Psoas muscle (tissue), 8 donors: ENCODE results near the gene SLC22A23. TPM values are rescaled to one million over a fixed set of nuclear protein-coding genes. Genes with fewer than 3 reads are reported as not detected.
A peak's percentile ranks its signal among the peaks of the same experiment; 100 is the strongest.

Experiments used
- ATAC-seq, 4 donors: fragments of 200-7000 bp; cut with Tn5 transposase; one replicate each; pipeline ENCODE4 v1.9.1; 2020; ENCODE audit warnings: moderate library complexity in 3 of 4, mild to moderate bottlenecking in 2 of 4
- DNase-seq, 2 donors: peaks; one replicate each; pipeline ENCODE4 v3.0.0-alpha.2; 2020
- H3K27ac ChIP-seq: fragments of 200-600 bp; one replicate; pipeline ENCODE4 v1.8.0; 2022
- H3K27me3 ChIP-seq, 3 donors: fragments of 200-600 bp in 1 of 3; one replicate each; pipeline versions ENCODE4 v1.6.1 to v1.8.0; 2013 to 2022; ENCODE audit warnings: low read length in 2 of 3, mild to moderate bottlenecking in 2 of 3, moderate library complexity in 1 of 3; ENCODE audit not compliant: insufficient read depth in 3 of 3
- H3K36me3 ChIP-seq, 2 donors: fragments of 200-600 bp in 1 of 2; one replicate each; pipeline versions ENCODE4 v1.6.1 to v1.8.0; 2013 to 2022; ENCODE audit warnings: low read depth in 1 of 2, mild to moderate bottlenecking in 1 of 2, moderate library complexity in 1 of 2; ENCODE audit not compliant: insufficient read depth in 1 of 2
- H3K4me1 ChIP-seq: fragments of 200-600 bp; one replicate; pipeline ENCODE4 v1.8.0; 2022
- H3K4me3 ChIP-seq: fragments of 200-600 bp; one replicate; pipeline ENCODE4 v1.8.0; 2022; ENCODE audit warnings: mild to moderate bottlenecking
- H3K9me3 ChIP-seq: fragments of 200-600 bp; one replicate; pipeline ENCODE4 v1.8.0; 2022
- WGBS, 3 donors: extraction: QIAGEN DNeasy Blood & Tissue Kit; methylation state at CpG; one replicate each; pipeline versions ENCODE4 v1.1.6 to v1.1.7; 2013; 5-methylcytosine and 5-hydroxymethylcytosine counted together
- intact Hi-C, 2 donors: fragments of 100-400 bp; cut with DNase I; formaldehyde crosslinking; loops; one replicate each; pipeline versions ENCODE4 v1.11.0 to v1.14.2; 2022
- polyA plus RNA-seq, 3 donors: library from polyadenylated mRNA; stranded (reverse); fragments of 200-250 nt; gene quantifications; one replicate each; pipeline ENCODE4 v1.2.3, GENCODE V29; 2013
- total RNA-seq, 4 donors: library from RNA; stranded (reverse); fragmentation: NEBNext Ultra II Directional in 2 of 4; extraction: Animal tissue kit (Norgen Biotek cat#: 25700) in 2 of 4; gene quantifications; one replicate each; pipeline versions ENCODE4 v1.2.1 to v1.2.4, GENCODE V29; 2021 to 2023
- TF ChIP-seq, protein P1 (sequence below): fragments of 200-600 bp; IDR thresholded peaks from one replicate; pipeline ENCODE4 v1.8.0; 2022; ENCODE audit warnings: antibody characterized with exemption
- donor health status: healthy with polysubstance abuse.
- donor health status: DM: no; HTN: no; CAD: no; lungs with moderate emphysema.
- donor health status: Bipolar disorder and iron deficiency.
- donor health status: healthy.
- donor health status: DM: yes; HTN: yes; CAD: no.
- donor health status: DM: no; HTN: no; CAD: no.
- donor health status: DM: no; HTN: no; CAD: no.
- donor health status: DM: yes; HTN: yes; CAD: no.

The SLC22A23 gene
- total and polyA plus RNA-seq, 7 donors: 4.6 to 13.7 (median 8.7) TPM

GRCh38 chr6:3233321-3233720 lies 223.5 kb downstream of the SLC22A23 start:
- Histone ChIP-seq H3K4me1 (peaks cover 18% of the 10 kb centered on the region), H3K27ac (no peak overlapping the region), H3K4me3 (no peak overlapping the region), H3K9me3 (no peaks in the 10 kb centered on the region), H3K36me3 (no peaks in the 10 kb centered on the region), H3K27me3 (peaks cover 0 to 98% (median 16%) of the 10 kb centered on the region in 3 donors)
- intact Hi-C loops: no loop called here
- WGBS, 3 donors: 81 to 94% (median 86%) methylated on average over 3 of the region's 3 CpGs
- DNase-seq (no peak), ATAC-seq (no peak)
- TF ChIP-seq, protein P1, sequence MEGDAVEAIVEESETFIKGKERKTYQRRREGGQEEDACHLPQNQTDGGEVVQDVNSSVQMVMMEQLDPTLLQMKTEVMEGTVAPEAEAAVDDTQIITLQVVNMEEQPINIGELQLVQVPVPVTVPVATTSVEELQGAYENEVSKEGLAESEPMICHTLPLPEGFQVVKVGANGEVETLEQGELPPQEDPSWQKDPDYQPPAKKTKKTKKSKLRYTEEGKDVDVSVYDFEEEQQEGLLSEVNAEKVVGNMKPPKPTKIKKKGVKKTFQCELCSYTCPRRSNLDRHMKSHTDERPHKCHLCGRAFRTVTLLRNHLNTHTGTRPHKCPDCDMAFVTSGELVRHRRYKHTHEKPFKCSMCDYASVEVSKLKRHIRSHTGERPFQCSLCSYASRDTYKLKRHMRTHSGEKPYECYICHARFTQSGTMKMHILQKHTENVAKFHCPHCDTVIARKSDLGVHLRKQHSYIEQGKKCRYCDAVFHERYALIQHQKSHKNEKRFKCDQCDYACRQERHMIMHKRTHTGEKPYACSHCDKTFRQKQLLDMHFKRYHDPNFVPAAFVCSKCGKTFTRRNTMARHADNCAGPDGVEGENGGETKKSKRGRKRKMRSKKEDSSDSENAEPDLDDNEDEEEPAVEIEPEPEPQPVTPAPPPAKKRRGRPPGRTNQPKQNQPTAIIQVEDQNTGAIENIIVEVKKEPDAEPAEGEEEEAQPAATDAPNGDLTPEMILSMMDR: no peak

DNA sequence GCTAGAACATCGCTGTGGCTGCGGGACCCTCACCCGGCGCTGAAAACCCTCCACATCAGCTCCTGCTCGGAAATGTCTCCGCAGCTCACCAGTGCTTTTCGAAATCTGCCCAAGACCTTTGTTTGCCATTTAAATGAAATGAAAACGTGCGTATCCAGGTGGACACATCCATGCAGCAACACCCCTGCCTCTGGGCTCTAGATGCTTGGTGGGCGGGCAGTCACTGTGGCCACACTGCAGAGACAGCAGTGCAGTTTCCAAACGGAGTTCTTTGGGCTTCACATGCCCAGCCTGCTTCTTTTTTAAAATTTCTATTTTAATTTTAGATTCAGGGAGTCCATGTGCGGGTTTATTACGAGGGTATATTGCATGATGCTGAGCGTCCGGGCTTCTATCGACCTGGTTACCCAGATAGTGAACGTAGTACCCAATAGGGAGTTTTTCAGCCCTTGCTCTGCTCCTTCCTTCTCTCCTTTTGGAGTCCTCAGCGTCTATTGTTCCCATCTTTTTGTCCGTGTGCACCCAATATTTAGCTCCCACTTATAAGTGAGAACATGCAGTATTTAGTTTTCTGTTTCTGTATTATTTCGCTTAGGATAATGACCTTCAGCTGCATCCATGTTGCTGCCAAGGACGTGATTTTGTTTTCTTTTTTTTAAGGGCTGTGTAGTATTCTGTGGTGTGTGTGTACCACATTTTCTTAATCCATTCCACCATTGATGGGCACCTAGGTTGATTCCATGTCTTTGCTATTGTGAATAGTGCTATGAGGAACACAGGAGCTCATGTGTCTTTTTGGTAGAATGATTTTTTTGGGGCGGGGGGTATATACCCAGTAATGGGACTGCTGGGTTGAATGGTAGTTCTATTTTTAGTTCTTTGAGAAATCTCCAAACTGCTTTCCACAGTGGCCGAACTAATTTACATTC lies 224.6 kb downstream of the SLC22A23 start:
- H3K4me1 ChIP-seq: peaks cover 27% of the 10 kb centered on the region
- H3K4me3 ChIP-seq: peak overlapping the region; percentile 63
- intact Hi-C loops: no loop called here
- H3K9me3 ChIP-seq: no peaks in the 10 kb centered on the region
- TF ChIP-seq, protein P1: no peak
- DNase-seq (no peak), ATAC-seq (no peak)
- 20 to 35% (median 23%) methylated on average over 23 of the region's 23 CpGs for WGBS, 3 donors
- no peak overlapping the region for H3K27ac ChIP-seq
- H3K36me3 ChIP-seq: no peaks in the 10 kb centered on the region
- H3K27me3 ChIP-seq: peaks cover 0 to 97% (median 21%) of the 10 kb centered on the region in 3 donors

DNA sequence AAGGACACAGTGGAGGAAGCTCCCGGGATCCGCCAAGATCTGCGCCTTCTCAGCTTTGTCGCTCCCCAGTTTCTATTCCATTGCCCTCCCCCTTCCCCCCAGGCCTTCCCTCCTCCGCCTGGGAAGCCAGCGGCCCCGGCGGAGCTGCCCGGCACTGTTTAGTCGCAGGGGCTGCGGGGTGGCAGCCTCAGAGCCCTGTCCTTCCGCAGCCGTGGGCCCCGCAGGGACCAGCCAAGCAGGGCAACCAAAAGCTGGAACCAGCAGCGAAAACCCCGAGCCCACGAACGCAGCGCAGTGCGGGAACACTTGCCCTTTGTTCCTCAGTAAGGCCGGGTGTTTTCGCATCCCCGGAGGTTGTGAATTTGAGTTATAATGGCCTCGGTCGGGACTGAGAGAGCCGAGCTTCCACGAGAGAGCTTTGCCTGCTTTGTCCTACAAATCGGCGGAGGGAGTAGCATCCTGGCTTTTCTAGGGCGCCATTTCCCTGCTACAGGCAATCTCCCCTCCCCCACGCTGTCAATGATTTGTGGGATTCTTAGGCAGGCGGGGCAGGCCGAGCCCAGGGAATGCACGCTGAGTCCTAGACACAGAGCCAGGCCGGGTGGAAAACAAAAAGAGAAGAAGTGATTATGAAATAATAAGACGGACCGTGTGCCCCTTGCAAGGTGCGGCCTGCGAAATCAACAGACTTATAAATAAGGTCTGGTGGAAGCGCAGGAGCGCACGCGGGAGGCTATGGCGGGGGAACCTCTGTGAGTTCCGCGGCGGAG lies 225.4 kb downstream of the SLC22A23 start:
- H3K9me3 ChIP-seq: no peaks in the 10 kb centered on the region
- TF ChIP-seq, protein P1: no peak
- ATAC-seq (peak; percentile 24 to 67 (median 62)), DNase-seq (peak; percentile 70 to 73)
- H3K4me1 ChIP-seq: peaks cover 36% of the 10 kb centered on the region
- H3K27ac ChIP-seq: peak overlapping the region; percentile 5
- peaks cover 0 to 97% (median 25%) of the 10 kb centered on the region in 3 donors for H3K27me3 ChIP-seq
- 1 to 2% (median 1%) methylated on average over 47 of the region's 47 CpGs for WGBS, 3 donors
- intact Hi-C loops: no loop called here
- H3K36me3 ChIP-seq: no peaks in the 10 kb centered on the region
- peak overlapping the region; percentile 63 for H3K4me3 ChIP-seq

GRCh38 chr6:3230900-3231246 lies 226.0 kb downstream of the SLC22A23 start:
- Histone ChIP-seq H3K9me3 (no peaks in the 10 kb centered on the region), H3K4me1 (peaks cover 36% of the 10 kb centered on the region), H3K27ac (peak overlapping the region; percentile 5), H3K36me3 (no peaks in the 10 kb centered on the region), H3K27me3 (peaks cover 0 to 97% (median 30%) of the 10 kb centered on the region in 3 donors), H3K4me3 (peak overlapping the region; percentile 63)
- ATAC-seq (no peak), DNase-seq (no peak)
- WGBS, 3 donors: 4 to 9% (median 7%) methylated on average over 11 of the region's 11 CpGs
- TF ChIP-seq, protein P1: no peak
- intact Hi-C loops: no loop called here
